HG02678 (cell line): ENCODE measurements around the gene ZPR1.
"Not testable (repeated sequence)": the region's sequence is repeated elsewhere in the genome, so short reads cannot be mapped to it uniquely, and the experiment has no call there.

ENCODE experiments used
- ATAC-seq: cut with Tn5 transposase; IDR thresholded peaks from one replicate; pipeline ENCODE4 v1.9.1; 2021; ENCODE audit warnings: mild to moderate bottlenecking, moderate library complexity; ENCODE audit not compliant: unreplicated experiment

The ZPR1 gene

DNA sequence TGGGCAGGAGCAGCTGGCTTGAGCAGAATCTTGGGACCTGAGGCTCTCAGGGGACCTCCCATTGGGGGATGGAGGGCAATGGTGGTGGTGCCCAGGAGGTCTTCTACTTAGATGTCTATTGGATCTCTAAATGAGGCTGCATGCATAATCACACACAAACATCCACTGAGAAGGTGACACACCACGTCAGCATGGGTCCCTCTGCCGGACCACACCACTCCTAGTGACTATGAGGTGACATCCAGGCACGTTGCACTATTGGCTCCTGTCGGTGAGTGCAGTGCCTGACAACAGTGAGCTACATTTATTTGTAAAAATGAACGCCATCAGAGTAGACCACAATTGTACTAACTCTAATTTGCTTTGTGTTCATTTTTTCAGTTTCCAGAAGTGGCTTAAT is 37.6 kb upstream of the ZPR1 start:
- no peak for ATAC-seq

DNA sequence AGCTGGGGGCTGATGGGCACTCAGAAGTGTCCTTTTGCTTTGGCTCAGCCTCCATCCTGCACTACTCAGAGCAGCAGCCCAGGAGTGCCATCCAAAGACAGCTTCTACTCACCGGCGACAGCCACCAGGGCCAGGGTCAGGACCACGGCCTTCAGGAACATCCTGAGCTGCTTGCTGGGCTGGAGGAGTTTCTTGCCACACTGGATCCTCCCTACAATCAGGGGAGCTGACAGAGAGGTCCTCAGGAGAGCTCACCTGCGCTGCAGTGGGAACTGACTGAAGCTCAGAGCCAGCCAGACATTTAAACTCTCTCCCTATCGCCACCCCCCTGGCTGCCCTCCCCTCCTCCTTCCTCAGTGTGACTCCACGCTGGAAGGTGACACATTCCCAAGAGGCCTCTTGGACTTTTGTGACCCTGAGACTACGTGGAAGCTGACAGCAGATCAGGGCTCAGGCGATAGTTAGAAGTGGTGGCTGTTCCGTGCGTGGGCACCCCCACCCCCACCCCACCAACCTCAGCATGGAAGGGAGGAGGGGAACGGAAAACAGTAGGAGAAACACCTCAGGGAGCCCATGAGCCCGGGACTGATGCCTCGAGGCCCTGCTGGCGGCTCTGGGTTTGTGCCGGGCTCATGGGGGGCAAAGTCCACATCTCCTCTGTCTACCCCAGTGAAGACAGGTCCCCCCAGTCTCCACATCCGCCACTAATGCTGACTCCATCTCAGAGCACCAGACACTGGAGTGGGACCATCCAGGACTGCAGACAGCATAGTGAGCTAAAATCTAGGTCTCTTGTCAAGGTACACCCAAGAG is 35.4 kb upstream of the ZPR1 start, which contains the start of gene APOA4:
TSS of gene APOA4 (minus strand) at position 274 of the 813 bp plus-strand sequence. CDS start at position 161, 113 bp downstream.
- no peak for ATAC-seq

DNA sequence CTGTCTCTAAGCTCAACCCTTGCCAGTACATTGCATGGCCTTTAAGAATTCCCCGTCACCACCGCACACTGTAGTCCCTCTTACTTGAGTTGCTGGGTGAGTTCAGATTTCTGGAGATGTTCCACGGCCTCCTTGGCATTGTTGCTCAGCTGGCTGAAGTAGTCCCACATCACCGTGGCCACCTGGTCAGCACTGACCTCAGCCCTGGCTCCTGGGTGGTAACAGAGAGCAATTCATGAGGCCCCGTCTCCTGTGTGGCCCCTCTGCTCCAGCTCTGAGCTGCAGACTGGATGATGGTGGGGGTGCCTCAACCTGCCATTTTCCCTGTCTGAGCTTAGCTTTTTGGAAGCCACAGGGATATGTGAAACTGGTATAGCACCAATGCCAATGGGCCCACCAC is 34.8 kb upstream of the ZPR1 start:
- no peak for ATAC-seq

DNA sequence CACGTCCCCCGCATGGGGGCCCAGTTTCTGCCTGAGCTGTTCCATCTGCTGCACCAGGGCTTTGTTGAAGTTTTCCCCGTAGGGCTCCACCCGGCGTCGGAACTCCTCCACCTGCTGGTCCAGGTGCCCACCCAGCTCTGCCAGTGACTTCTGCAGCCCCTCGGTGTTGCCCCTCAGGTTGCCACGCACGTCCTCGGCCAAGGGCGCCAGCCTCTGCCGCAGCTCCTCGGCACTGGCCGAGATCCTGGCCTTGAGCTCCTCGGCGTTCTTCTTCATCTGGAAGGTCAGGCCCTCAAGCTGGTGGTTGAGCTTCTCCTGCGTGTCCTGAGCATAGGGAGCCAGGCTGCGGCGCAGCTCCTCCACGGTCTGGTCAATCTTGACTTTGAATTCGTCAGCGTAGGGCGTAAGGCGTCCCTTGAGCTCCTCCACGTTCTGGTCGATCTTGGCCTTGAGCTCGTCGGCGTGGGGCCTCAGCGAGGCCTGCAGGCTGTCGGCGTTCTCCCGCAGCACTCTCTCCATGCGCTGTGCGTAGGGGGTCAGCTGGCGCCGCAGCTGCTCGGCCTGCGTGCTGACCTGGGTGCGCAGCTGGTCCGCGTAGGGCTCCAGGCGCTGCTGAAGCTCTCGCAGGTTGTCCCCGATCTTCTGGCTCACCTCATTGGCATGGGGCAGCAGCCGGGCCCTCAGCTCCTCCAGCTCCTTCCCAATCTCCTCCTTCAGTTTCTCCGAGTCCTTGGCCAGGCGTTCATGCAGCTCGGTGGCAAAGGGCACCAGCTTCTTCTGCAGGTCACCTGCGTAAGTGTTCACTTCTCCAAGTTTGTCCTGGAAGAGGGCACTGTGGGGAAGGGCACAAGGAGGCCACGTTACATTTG is 33.5 kb upstream of the ZPR1 start:
- ATAC-seq, result no peak

DNA sequence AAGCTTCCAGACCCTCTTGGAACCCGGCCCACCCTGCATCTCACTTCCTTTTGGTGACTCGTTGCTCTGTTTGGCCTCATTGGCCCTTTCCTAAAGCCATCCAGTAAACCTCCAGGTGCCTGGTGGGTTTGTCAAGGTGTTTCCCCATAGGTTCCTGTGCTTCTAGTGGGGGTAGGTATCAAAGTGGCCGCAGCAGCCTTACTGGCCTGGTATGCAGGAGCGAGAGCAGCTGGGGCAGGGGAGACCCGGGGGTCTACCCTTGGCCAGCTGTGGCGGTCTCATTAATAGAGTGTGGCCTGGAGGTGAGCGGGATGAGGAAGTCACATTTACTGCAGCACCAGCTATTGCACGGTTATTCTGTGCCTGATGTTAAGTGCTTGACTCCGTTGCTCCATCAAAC is 31.2 kb upstream of the ZPR1 start:
- no peak for ATAC-seq

DNA sequence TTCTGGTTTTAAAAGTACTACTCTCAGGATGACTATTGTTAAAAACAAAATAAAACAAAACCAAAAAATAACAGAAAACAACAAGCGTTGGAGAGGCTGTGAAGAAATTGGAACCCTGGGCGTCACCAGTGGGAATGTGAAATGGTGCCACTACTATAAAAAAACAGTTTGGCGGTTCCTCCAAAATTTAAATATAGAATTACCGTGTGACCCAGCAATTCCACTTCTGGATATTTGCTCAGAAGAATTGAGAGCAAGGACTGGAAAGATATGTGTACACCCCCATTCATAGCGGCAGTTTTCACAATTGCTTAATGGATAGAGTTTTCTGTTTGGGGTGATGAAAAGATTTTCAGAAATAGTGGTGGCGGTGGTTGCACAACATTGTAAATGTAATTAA is 26.7 kb upstream of the ZPR1 start:
- no peak for ATAC-seq

DNA sequence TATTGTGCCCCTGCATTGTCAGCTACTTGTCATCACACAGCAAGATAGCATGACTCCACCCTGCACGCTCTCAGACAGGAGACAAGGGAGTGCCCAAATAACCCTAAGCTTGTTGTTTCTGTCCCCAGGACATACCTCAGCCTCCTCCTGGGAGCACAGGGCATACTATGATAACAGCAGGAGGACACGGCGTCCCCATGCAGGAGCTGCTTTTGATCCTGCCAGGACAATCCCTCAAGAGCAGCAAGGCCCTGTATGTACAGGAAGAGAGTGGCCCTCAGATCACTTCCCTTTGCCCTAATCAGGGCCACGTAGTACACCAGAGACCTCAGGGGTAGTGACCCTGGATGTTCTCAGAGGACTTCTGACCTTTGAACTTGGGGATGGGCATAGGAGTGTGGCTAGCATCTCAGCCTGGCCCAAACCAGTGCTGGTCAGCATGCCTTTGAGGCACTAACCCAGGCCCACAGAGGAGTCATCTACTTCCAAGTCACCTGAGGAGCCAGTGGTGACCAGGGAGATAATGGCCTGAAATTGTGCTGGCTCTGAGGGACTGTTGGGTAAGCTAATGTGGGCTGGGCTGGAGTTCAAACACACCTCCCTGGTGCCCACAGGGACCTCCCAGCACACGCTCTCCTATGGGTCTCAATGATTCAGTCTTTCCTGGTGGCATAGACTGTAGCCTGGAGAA is 26.1 kb upstream of the ZPR1 start:
- ATAC-seq, result no peak

DNA sequence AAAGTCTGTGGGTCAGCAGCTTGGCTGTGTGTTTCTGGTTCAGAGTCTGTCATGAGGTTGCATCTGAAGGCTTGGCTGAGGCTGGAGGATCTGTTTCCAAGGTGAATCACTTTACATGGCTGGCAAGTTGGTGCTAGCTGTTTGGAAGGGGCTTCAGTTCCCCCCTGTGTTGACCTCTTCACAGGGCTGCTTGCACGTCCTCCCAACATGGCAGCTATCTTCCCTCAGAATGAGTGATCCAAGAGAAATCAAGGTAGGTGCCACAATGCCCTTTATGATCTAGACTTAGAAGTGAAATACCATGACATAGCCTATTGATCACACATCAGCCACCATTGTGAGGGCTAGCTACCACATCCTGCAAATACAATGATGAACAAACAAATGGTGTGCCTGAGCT is 25.3 kb upstream of the ZPR1 start:
- ATAC-seq, result no peak

DNA sequence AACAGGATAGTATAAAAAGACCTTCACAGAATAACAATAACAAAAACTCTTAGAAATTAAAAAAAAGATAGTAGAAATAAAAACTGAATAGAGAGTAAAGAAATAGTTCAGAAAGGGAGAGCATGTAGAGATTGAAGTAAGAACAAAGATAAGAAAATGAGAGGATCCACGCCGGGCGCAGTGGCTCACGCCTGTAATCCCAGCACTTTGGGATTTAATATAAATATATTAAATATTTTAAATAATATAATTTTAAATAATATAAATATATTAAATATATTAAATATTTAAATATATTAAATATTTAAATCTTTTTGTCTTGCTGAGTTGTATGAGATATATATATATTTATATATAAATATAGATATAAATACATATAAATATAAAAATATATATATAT is 24.3 kb upstream of the ZPR1 start:
- no peak for ATAC-seq

DNA sequence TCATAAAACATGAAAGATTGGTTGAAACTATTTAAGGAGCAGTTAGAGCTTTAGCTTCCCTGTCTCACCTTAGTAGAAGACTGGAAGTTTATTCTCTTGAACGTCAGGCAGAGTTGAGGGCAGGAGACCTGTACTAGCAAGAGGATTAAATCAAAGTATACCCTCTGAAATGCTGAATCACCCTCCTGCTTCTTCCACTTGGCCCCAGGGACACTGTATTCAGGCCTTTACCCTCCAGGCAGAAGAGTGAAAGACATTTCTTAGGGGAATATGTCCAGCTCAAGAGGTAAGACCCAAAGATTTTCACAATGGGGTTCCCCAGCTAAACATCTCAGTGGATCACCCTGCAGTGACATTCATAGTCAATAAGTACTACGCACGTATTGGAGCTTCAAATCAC is 23.4 kb upstream of the ZPR1 start:
- ATAC-seq, result no peak

DNA sequence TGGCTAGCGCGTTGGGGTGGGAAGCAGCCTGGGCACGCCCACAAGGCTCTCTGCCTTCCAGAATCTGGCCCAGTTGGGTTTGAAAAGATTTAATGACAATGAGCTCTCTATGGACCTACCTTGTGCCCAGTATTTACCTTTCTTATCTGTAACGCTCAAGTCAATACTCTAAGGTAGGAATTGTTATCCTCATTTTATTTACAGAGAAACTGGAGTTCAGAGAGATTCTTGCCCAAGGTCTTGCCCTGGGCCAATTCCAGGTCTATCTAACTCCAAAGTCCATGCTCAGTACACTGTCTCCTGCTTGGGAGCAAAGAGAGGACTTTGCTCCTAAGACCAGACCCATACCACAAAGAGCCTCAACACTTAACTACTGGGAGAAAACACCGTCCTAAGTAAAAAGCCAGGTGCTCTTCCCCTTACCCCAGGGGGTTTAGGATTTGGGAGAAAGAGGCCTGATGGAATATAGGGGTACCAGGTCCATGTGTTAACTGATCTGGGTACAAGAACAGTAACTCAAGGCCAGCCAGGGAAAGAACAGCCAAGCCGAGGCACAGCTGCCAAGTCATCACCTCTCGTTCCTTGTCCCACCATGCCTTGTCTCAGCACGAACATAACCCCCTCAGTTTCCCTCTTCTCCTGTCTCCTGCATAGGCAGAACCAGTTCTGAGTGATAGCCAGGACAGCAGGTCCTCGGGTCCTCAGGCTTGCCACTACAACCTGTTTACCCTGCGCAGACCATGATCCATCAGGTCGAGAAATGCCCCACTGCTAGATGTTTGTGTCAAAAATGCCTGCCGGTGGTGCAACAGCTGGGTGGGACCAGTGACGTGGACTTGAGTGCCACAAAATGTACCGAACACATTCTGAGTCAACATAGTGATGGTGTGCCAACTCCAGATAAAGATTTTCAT is 20.7 kb upstream of the ZPR1 start:
- no peak for ATAC-seq

DNA sequence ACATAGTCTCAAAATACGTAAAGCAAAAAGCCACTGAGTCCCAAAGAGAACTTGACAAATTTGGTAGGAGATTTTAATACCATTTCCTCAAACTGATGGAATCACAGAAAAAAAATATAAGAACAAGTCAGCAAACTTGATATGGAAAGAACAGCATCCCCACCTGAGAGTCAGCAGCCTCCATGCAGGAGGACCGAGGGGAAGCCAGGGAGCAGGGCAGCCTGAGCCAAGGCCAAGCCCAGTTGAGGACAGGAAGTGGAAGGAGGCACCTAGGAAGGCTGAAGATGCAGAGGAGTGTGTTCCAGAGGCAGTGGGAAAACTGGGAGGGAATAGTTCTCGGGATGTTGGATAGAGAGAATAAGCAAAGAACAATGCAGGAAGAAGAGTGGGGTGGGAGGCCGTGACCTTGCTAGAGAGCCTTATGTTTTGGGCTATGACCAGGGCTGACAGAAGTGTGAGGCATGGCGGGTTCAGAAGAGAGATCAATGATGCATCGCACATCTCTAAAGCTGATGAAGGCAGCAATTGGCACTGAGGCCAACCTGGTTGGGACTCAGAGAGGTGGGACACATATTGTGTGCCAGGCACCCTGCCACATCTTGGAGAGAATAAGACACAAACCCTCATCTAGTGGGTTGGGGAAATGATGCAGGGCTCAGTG is 19.9 kb upstream of the ZPR1 start:
- no peak for ATAC-seq

DNA sequence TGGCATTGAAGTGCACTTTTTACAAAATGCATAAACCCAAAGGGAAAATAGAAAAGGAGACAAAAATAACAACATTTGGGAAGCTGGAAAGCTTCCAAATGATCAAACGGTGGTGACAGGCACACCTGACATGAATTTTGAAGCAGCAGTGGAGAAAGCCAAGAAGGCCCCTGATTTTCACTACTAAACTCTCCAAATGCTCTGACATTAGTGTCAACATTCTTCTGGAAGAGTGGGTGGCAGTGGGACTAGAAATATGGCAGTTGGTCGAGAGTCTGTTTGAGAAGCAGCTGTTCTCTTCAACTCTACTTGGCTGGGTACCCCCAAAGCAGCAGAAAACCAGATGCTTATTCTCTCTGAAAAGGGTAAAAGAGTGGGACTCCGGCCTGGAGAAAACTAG is 16.2 kb upstream of the ZPR1 start:
- no peak for ATAC-seq

DNA sequence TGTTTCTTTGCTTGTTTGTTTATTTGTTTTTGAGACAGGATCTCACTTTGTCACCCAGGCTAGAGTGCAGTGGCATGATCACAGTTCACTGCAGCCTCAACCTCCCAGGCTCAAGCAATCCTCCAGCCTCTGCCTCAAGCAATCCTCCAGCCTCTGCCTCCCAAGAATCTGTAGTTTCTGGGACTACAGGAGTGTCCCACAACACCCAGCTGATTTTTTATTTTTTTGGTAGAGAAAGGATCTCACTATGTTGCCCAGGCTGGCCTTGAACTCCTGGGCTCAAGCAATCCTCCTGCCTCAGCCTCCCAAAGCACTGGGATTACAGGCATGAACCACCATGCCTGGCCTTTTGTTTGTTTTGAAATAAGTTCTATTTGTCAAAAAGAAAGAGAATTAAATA is 13.8 kb upstream of the ZPR1 start:
- not testable (repeated sequence) for ATAC-seq

DNA sequence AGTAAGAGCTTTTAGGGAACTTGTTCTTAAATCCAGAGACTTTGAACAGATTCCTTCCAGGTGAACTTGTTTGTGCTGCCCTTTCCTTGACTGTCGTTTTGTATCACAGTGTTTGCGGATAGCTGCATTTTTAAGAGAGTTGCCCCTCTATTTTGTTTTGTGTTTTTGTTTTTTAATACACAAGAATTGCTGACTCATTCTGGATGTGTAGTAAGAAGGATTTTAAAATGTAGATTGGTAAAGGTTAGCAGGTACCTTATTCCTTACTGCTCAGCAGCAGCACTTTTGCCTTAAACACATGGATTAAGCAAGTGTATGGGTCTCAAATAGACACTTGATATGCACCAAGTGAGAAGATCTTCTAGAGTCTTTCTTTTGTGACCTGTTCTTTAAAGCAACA is 12.8 kb upstream of the ZPR1 start:
- no peak for ATAC-seq

DNA sequence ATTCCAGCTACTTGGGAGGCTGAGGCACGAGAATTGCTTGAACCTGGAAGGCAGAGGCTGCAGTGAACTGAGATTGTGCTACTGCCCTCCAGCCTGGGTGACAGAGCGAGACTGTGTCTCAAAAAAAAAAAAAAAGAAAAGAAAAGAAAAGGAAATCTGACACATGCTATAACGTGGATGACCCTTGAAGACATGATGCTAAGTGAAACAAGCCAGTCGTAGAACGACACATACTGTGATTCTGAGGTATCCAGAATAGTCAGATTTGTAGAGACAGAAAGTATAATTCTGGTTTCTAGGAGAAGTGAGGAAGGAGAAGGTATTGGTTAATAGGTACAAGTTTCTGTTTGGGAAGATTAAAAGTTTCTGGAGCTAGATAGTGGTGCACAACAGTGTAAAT is 10.5 kb upstream of the ZPR1 start:
- ATAC-seq, result no peak

DNA sequence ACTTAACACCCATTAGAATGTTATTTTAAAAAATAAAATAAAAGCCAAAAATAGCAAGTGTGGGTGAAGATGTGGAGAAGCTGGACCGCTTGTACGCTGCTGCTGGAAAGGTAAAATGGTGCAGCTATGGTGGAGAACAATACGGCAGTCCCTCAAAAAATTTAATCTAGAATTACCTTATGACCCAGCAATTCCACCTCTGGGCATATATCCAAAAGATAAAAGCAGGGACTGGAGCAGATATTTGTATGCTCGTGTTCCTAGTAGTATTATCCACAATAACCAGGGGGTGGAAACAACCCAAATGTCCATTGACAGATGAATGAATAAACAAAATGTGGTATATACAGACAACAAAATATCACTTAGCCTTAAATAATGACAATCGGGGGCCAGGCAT is 10.0 kb upstream of the ZPR1 start:
- no peak for ATAC-seq

DNA sequence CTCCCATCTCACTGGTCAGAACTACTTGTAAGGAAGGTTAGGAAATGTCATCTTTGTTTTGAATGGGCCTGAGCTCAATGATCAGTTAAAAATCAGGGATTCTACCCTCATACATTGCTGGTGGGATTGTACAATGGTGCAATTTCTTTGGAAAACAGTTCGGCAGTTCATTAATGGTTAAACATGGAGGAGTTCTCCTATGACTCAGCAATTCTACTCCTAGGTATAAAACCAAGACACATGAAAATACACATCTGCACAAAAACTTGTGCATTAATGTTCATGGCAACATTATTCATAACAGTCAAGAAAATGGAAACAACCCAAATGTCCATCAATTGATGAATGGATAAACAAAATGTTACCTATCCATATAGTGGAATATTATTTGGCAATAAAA is 8.7 kb upstream of the ZPR1 start:
- no peak for ATAC-seq

DNA sequence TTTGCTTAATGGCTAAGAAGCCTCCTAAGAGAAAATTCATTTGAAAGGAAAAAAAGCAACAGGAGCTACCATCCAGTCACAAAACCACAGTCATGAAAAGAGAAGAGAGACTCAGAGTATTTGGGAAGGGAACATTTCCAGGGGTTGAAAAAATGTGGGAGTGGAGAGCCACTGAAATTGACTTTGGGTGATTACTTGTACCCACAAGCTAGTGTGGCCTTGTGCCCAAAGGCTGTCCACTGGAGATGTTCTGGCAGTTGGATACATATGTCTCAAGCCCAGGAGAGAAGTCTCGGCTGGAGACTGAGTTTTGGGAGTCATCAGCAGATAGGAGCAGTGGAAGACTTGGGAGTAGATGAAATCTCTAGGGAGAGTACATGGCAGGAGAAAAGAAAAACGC is 7.0 kb upstream of the ZPR1 start:
- no peak for ATAC-seq

DNA sequence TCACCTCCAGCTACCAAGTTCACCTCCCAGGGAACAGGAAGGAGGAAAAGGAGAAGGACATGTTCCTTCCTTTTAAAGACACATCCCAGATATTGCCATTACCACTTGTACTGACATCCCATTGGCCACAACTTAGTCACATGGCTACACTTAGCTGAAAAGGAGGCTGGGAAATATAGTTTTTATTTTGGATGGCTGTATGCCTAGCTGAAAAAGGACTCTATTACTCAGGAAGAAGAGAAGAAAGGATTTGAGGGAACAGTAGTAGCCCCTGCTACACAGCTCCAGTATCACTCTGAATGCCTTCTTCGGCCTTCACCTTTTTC is 5.9 kb upstream of the ZPR1 start:
- no peak for ATAC-seq
